H1 (cell line): ENCODE measurements around the gene LKAAEAR1. TPM values are rescaled to one million over a fixed set of nuclear protein-coding genes. Genes with fewer than 3 reads are reported as not detected.

Experiments used
- CTCF ChIA-PET: fragments of 300-600 bp; sonication (Branson Sonifier 250); formaldehyde crosslinking; loops from one replicate; lab custom pipeline; 2021; ENCODE audit not compliant: partially characterized antibody; lab: Charles Lee
- POLR2A ChIA-PET: fragments of 300-600 bp; sonication (Branson Sonifier 250); formaldehyde crosslinking; loops from one replicate; lab custom pipeline; 2021; ENCODE audit warnings: inconsistent platforms; ENCODE audit not compliant: partially characterized antibody; lab: Charles Lee
- DNase-seq, 2 experiments: peaks; one replicate each; pipeline versions ENCODE4 v3.0.0 to v3.0.0-alpha.2; 2010 to 2022; ENCODE audit warnings: low spot score in 2 of 2, low read depth in 1 of 2, mixed read lengths in 1 of 2
- FAIRE-seq: peaks from 2 replicates; lab custom pipeline; 2011; peaks lifted over from hg19 to GRCh38; lab: Jason Lieb, UNC
- H2AFZ ChIP-seq: 2 replicates; pipeline ENCODE4 v1.8.1; 2012; ENCODE audit warnings: low read length, inconsistent platforms
- H2AK5ac ChIP-seq: 2 replicates; pipeline ENCODE4 v1.6.1; 2013; ENCODE audit warnings: low read depth, low read length
- H2BK120ac ChIP-seq: replicated peaks from 2 replicates; pipeline ENCODE3; 2013; ENCODE audit warnings: low read depth, low read length, inconsistent platforms
- H2BK12ac ChIP-seq: 2 replicates; pipeline ENCODE4 v1.6.1; 2013; ENCODE audit warnings: low read depth, low read length
- H2BK15ac ChIP-seq: 2 replicates; pipeline ENCODE4 v1.6.1; 2013; ENCODE audit warnings: low read length
- H2BK20ac ChIP-seq: 2 replicates; pipeline ENCODE4 v1.6.1; 2013; ENCODE audit warnings: low read length
- H2BK5ac ChIP-seq: 2 replicates; pipeline ENCODE4 v1.6.1; 2013; ENCODE audit warnings: low read depth, low read length
- H3K14ac ChIP-seq: 2 replicates; pipeline ENCODE4 v1.6.1; 2013; ENCODE audit warnings: inconsistent platforms; ENCODE audit not compliant: insufficient read length
- H3K18ac ChIP-seq: 2 replicates; pipeline ENCODE4 v1.6.1; 2013; ENCODE audit warnings: low read length; ENCODE audit errors: extremely low read depth
- H3K23ac ChIP-seq: 2 replicates; pipeline ENCODE4 v1.6.1; 2013; ENCODE audit warnings: inconsistent platforms; ENCODE audit not compliant: insufficient read length
- H3K23me2 ChIP-seq: 2 replicates; pipeline ENCODE4 v1.6.1; 2013; ENCODE audit warnings: low read depth, low read length
- H3K27ac ChIP-seq: 2 replicates; pipeline ENCODE4 v1.6.1; 2011; ENCODE audit warnings: low read depth, low read length, inconsistent platforms
- H3K27me3 ChIP-seq, 4 experiments: replicated peaks in 1 of 4; 1 replicate in 1 of 4; 2 replicates in 3 of 4; pipeline versions ENCODE4 v1.6.1 to v1.8.1; 2011 to 2013; ENCODE audit warnings: low read length in 3 of 4, mild to moderate bottlenecking in 3 of 4, inconsistent platforms in 2 of 4, mixed read lengths in 2 of 4, moderate library complexity in 1 of 4; ENCODE audit not compliant: control insufficient read depth in 3 of 4, insufficient read depth in 3 of 4; ENCODE audit errors: extremely low read depth in 1 of 4
- H3K36me3 ChIP-seq, 4 experiments: 2 replicates each; pipeline versions ENCODE4 v1.6.1 to v1.8.1; 2011 to 2013; ENCODE audit warnings: mild to moderate bottlenecking in 4 of 4, low read length in 3 of 4, moderate library complexity in 2 of 4, control low read depth in 1 of 4, inconsistent platforms in 1 of 4; ENCODE audit not compliant: insufficient read depth in 4 of 4, control insufficient read depth in 2 of 4
- H3K4ac ChIP-seq: replicated peaks from 2 replicates; pipeline ENCODE3; 2013; ENCODE audit warnings: low read length, low read depth, mixed read lengths, inconsistent platforms; ENCODE audit not compliant: insufficient read length
- H3K4me1 ChIP-seq, 4 experiments: replicated peaks in 1 of 4; 1 replicate in 1 of 4; 2 replicates in 3 of 4; pipeline versions ENCODE4 v1.6.1 to v1.8.1; 2011 to 2013; ENCODE audit warnings: low read length in 3 of 4, inconsistent platforms in 2 of 4, mixed read lengths in 1 of 4; ENCODE audit not compliant: insufficient read depth in 4 of 4, control insufficient read depth in 3 of 4
- H3K4me2 ChIP-seq, 2 experiments: 2 replicates each; pipeline versions ENCODE4 v1.6.1 to v1.8.1; 2011 to 2013; ENCODE audit warnings: low read depth in 2 of 2, low read length in 2 of 2, control low read depth in 1 of 2, inconsistent platforms in 1 of 2, mild to moderate bottlenecking in 1 of 2; ENCODE audit not compliant: insufficient read depth in 1 of 2
- H3K4me3 ChIP-seq, 4 experiments: fragments of 200-600, 300-600 bp in 1 of 4; sonication (generic), shearing (Covaris generic), sonication (Bioruptor Twin) in 1 of 4; 2 replicates each; pipeline versions ENCODE4 v1.5.1 to v1.8.1; 2011 to 2016; ENCODE audit warnings: low read length in 4 of 4, low read depth in 3 of 4, control low read depth in 2 of 4, inconsistent platforms in 2 of 4, mild to moderate bottlenecking in 2 of 4, mixed read lengths in 1 of 4, moderate library complexity in 1 of 4; ENCODE audit not compliant: insufficient read depth in 2 of 4; ENCODE audit errors: extremely low read depth in 1 of 4
- H3K56ac ChIP-seq: replicated peaks from 2 replicates; pipeline ENCODE3; 2013; ENCODE audit warnings: low read depth, mild to moderate bottlenecking, mixed read lengths, low read length, inconsistent platforms; ENCODE audit not compliant: insufficient read length
- H3K79me1 ChIP-seq: 2 replicates; pipeline ENCODE4 v1.6.1; 2013; ENCODE audit warnings: low read depth, low read length, control low read depth
- H3K79me2 ChIP-seq, 2 experiments: 2 replicates each; pipeline versions ENCODE4 v1.6.1 to v1.8.1; 2012 to 2013; ENCODE audit warnings: low read length in 2 of 2, mild to moderate bottlenecking in 2 of 2, inconsistent platforms in 1 of 2; ENCODE audit not compliant: insufficient read depth in 2 of 2, control insufficient read depth in 1 of 2
- H3K9ac ChIP-seq, 4 experiments: replicated peaks in 1 of 4; 1 replicate in 1 of 4; 2 replicates in 3 of 4; pipeline versions ENCODE4 v1.6.1 to v1.8.1; 2011 to 2013; ENCODE audit warnings: low read depth in 3 of 4, low read length in 3 of 4, control low read depth in 2 of 4, mild to moderate bottlenecking in 2 of 4, moderate library complexity in 2 of 4, inconsistent platforms in 1 of 4; ENCODE audit errors: extremely low read depth in 1 of 4
- H3K9me3 ChIP-seq, 2 experiments: 2 replicates each; pipeline versions ENCODE4 v1.6.1 to v1.8.1; 2012 to 2013; ENCODE audit warnings: mild to moderate bottlenecking in 2 of 2, moderate library complexity in 2 of 2, control low read depth in 1 of 2, inconsistent platforms in 1 of 2, low read depth in 1 of 2, low read length in 1 of 2, mixed read lengths in 1 of 2; ENCODE audit not compliant: insufficient read depth in 2 of 2
- H4K20me1 ChIP-seq, 2 experiments: replicated peaks in 1 of 2; 2 replicates each; pipeline versions ENCODE3 to v1.8.1; 2011 to 2013; ENCODE audit warnings: inconsistent platforms in 2 of 2, low read length in 2 of 2, mild to moderate bottlenecking in 1 of 2; ENCODE audit not compliant: insufficient read depth in 2 of 2, control insufficient read depth in 1 of 2
- H4K5ac ChIP-seq: 2 replicates; pipeline ENCODE4 v1.6.1; 2013; ENCODE audit warnings: low read length, low read depth, mixed read lengths, inconsistent platforms; ENCODE audit not compliant: insufficient read length
- H4K8ac ChIP-seq: 2 replicates; pipeline ENCODE4 v1.8.0; 2013; ENCODE audit warnings: mild to moderate bottlenecking, moderate library complexity, low read length, inconsistent platforms; ENCODE audit not compliant: insufficient read depth; ENCODE audit errors: extremely low read depth
- H4K91ac ChIP-seq: replicated peaks from 2 replicates; pipeline ENCODE3; 2013; ENCODE audit warnings: low read length, mixed read lengths, inconsistent platforms; ENCODE audit not compliant: insufficient read length
- BRCA1 ChIP-seq: IDR thresholded peaks from 2 replicates; pipeline ENCODE4 v1.6.1; 2012; ENCODE audit warnings: low read depth, low read length, improper control_type of control experiment
- CTCF ChIP-seq, 3 experiments: IDR thresholded peaks; 1 replicate in 2 of 3; 2 replicates in 1 of 3; pipeline versions ENCODE4 v1.5.1 to v1.6.1; 2011; ENCODE audit warnings: low read length in 3 of 3, mild to moderate bottlenecking in 3 of 3, inconsistent platforms in 2 of 3, low read depth in 1 of 3, moderate library complexity in 1 of 3; ENCODE audit not compliant: insufficient read depth in 1 of 3; ENCODE audit errors: control extremely low read depth in 1 of 3
- EP300 ChIP-seq, 2 experiments: IDR thresholded peaks; 1 replicate in 1 of 2; 2 replicates in 1 of 2; pipeline ENCODE4 v1.6.1; 2011 to 2012; ENCODE audit warnings: low read depth in 2 of 2, low read length in 2 of 2, mild to moderate bottlenecking in 2 of 2, borderline replicate concordance in 1 of 2, inconsistent platforms in 1 of 2, moderate library complexity in 1 of 2
- EZH2 ChIP-seq: fragments of 200-600 bp; sonication (generic); IDR thresholded peaks from 2 replicates; pipeline ENCODE4 v1.7.1; 2012; ENCODE audit warnings: low read depth, mild to moderate bottlenecking, moderate library complexity, low read length, inconsistent platforms; ENCODE audit not compliant: severe bottlenecking
- KDM4A ChIP-seq: IDR thresholded peaks from one replicate; pipeline ENCODE4 v1.7.1; 2012; ENCODE audit warnings: low read depth, mild to moderate bottlenecking, moderate library complexity, low read length, inconsistent platforms; ENCODE audit not compliant: severe bottlenecking
- RFX5 ChIP-seq: IDR thresholded peaks from 2 replicates; pipeline ENCODE4 v1.6.1; 2011; ENCODE audit warnings: low read depth, low read length, improper control_type of control experiment, borderline replicate concordance
- RNF2 ChIP-seq: fragments of 200-900, 300-1000 bp; sonication (generic); IDR thresholded peaks from 2 replicates; pipeline ENCODE4 v1.7.1; 2016; ENCODE audit warnings: borderline replicate concordance, low read depth, mild to moderate bottlenecking, antibody characterized with exemption, low read length; ENCODE audit not compliant: poor library complexity, severe bottlenecking; ENCODE audit errors: missing control alignments
- SIX5 ChIP-seq: IDR thresholded peaks from 2 replicates; pipeline ENCODE4 v1.6.1; 2011; ENCODE audit warnings: mild to moderate bottlenecking, low read depth, low read length
- SP4 ChIP-seq: IDR thresholded peaks from 2 replicates; pipeline ENCODE4 v1.6.1; 2012; ENCODE audit warnings: low read length, inconsistent platforms
- ZNF274 ChIP-seq: IDR thresholded peaks from 2 replicates; pipeline ENCODE4 v1.7.0; 2012; ENCODE audit warnings: low read length, borderline replicate concordance; ENCODE audit errors: extremely low read depth
- WGBS, 2 experiments: shearing (Covaris generic) in 1 of 2; methylation state at CpG; one replicate each; pipeline versions ENCODE4 v1.1.6 to v1.1.7; 2013 to 2015; ENCODE audit warnings: low lambda C conversion rate in 2 of 2, mixed read lengths in 2 of 2, inconsistent platforms in 1 of 2, low coverage in 1 of 2, missing lambda C conversion rate in 1 of 2; ENCODE audit not compliant: insufficient replicate concordance in 2 of 2, insufficient coverage in 1 of 2, insufficient read length in 1 of 2; ENCODE audit errors: extremely low coverage in 1 of 2, missing lambda C conversion rate in 1 of 2; 5-methylcytosine and 5-hydroxymethylcytosine counted together
- polyA plus RNA-seq, 7 experiments: library from polyadenylated mRNA; depleted of rRNA in 3 of 7; stranded (reverse) in 5 of 7; unstranded in 2 of 7; fragments of >200 nt in 5 of 7; fragments of 200-250 nt in 2 of 7; gene quantifications; 1 replicate in 5 of 7; 2 replicates in 1 of 7; 4 replicates in 1 of 7; pipeline versions ENCODE4 v1.2.1 to v1.2.3, GENCODE V29; 2011 to 2013; ENCODE audit warnings: missing spikeins in 2 of 7, mixed read lengths in 2 of 7
- total RNA-seq: library from RNA; stranded (reverse); fragmentation: NEBNext Ultra II Directional; extraction: Animal tissue kit (Norgen Biotek cat#: 25700); gene quantifications from 2 replicates; pipeline ENCODE4 v1.2.1, GENCODE V29; 2021

Gene LKAAEAR1
- total and polyA plus RNA-seq, 2 of the 8 experiments (the other 6 are each of a cell fraction or from before 2014, with no cell fraction given) = 0.41 to 0.53 TPM

- Histone ChIP-seq H3K36me3 (peaks cover 0 to 10% (median 0%) of the 10 kb centered on the region in 4 experiments; a peak in 1 of 8 replicates), H3K27ac (no peak overlapping the region), H2BK20ac (no peak overlapping the region), H3K18ac (peak overlapping the region; percentile 48), H2BK12ac (no peak overlapping the region), H4K8ac (peak overlapping the region; percentile 89; the same call in 1 of the 2 replicates), H3K23ac (no peak overlapping the region), H3K4me1 (peaks cover 0 to 28% (median 7%) of the 10 kb centered on the region in 4 experiments; a peak in 6 of 7 replicates), H3K14ac (no peak overlapping the region), H3K9ac (no peak overlapping the region), H3K9me3 (no peaks in the 10 kb centered on the region), H3K79me1 (no peaks in the 10 kb centered on the region), H2BK5ac (no peak overlapping the region), H2AK5ac (no peak overlapping the region), H3K4me3 (peak overlapping the region; percentile 1 to 50 (median 18); a peak in 5 of 8 replicates), H2BK120ac (no peak overlapping the region), H3K27me3 (peaks cover 44 to 80% (median 67%) of the 10 kb centered on the region in 4 experiments), H3K56ac (no peak overlapping the region), H3K79me2 (no peaks in the 10 kb centered on the region), H4K91ac (no peak overlapping the region), H3K23me2 (peaks cover 4% of the 10 kb centered on the region; the same call in 1 of the 2 replicates), H3K4ac (no peak overlapping the region), H4K5ac (no peak overlapping the region), H4K20me1 (no peaks in the 10 kb centered on the region), H3K4me2 (peak overlapping the region; percentile 50 to 66), H2AFZ (no peak overlapping the region), H2BK15ac (no peak overlapping the region)
- CTCF ChIA-PET = no interaction called here
- FAIRE-seq = no peak
- 10% methylated on average over 32 of the region's 49 CpGs; no CpG with 5 or more reads in 1 of the 2 experiments for WGBS, 2 experiments
- DNase-seq = peak in 1 of 2 experiments; percentile 69
- POLR2A ChIA-PET = interaction anchor here (1.5 kb wide), 1 partner anchor 10 kb away, joined by 3 read pairs; no protein-coding TSS in a partner anchor
- TF ChIP-seq SIX5 (no peak), EP300 (IDR thresholded peaks at IDR 0.05; ENCODE audit: borderline replicate concordance in 1 of 2, low read depth in 2 of 2, low read length in 2 of 2) (no peak), SP4 (no peak), ZNF274 (no peak), CTCF (IDR thresholded peaks at IDR 0.05; ENCODE audit: control extremely low read depth in 1 of 3, insufficient read depth in 1 of 3, low read depth in 1 of 3, low read length in 3 of 3) (no peak; a peak in 1 of 4 replicates), EZH2 (peak; percentile 96), RNF2 (peak; percentile 74), BRCA1 (no peak), KDM4A (no peak), RFX5 (no peak)
Measured at GRCh38 chr20:64047968-64048401, 36.2 kb downstream of the LKAAEAR1 start.
